HepG2 (cell line): ENCODE data around the gene ANAPC1. TPM values are rescaled to one million over a fixed set of nuclear protein-coding genes. Genes with fewer than 3 reads are reported as not detected.
A peak's percentile ranks its signal among the peaks of the same experiment; 100 is the strongest.

Experiments used
- ARHGAP35 ChIP-seq: sonication (generic); formaldehyde crosslinking; IDR thresholded peaks from 2 replicates; pipeline ENCODE4 v1.9.0; 2022; ENCODE audit warnings: mild to moderate bottlenecking, inconsistent platforms, moderate library complexity, missing genetic modification reagents, borderline replicate concordance
- ARID2 ChIP-seq: sonication (generic); formaldehyde crosslinking; IDR thresholded peaks from 2 replicates; pipeline ENCODE4 v1.8.1; 2022; ENCODE audit warnings: mild to moderate bottlenecking, missing genetic modification reagents, borderline replicate concordance
- GTF2F1 ChIP-seq: fragments of 150-350 bp; IDR thresholded peaks from 2 replicates; pipeline ENCODE4 v1.6.1; 2014; ENCODE audit warnings: low read length
- HDAC1 ChIP-seq: sonication (generic); formaldehyde crosslinking; IDR thresholded peaks from 2 replicates; pipeline ENCODE4 v1.5.1; 2020; ENCODE audit warnings: mild to moderate bottlenecking, missing genetic modification reagents
- HMGA1 ChIP-seq: sonication (generic); formaldehyde crosslinking; conservative IDR thresholded peaks from 2 replicates; pipeline ENCODE4 v1.4.0; 2020; ENCODE audit warnings: missing genetic modification reagents
- HNRNPK ChIP-seq: fragments of 200-400 bp; formaldehyde crosslinking; IDR thresholded peaks from 2 replicates; pipeline ENCODE4 v1.6.1; 2018; ENCODE audit warnings: low read length, low read depth, moderate library complexity, mild to moderate bottlenecking; ENCODE audit not compliant: poor library complexity, severe bottlenecking
- MNT ChIP-seq: fragments of 450-650 bp; IDR thresholded peaks from 2 replicates; pipeline ENCODE4 v1.6.1; 2016
- NR2F1 ChIP-seq, 2 experiments: fragments of 450-650 bp in 1 of 2; formaldehyde crosslinking in 1 of 2; IDR thresholded peaks; 2 replicates each; pipeline versions ENCODE4 v1.5.0 to v1.6.1; 2016 to 2020; ENCODE audit warnings: mild to moderate bottlenecking in 1 of 2, missing compliant biosample characterization in 1 of 2, missing genetic modification reagents in 1 of 2, moderate library complexity in 1 of 2
- NR2F6 ChIP-seq, 2 experiments: IDR thresholded peaks; 2 replicates each; pipeline ENCODE4 v1.6.1; 2016; ENCODE audit warnings: antibody characterized with exemption in 1 of 2, mild to moderate bottlenecking in 1 of 2
- PCBP2 ChIP-seq: fragments of 200-400 bp; formaldehyde crosslinking; optimal IDR thresholded peaks from 2 replicates; pipeline ENCODE3; 2018; ENCODE audit warnings: low read length, low read depth; ENCODE audit not compliant: poor library complexity, severe bottlenecking
- PRDM15 ChIP-seq: sonication (generic); formaldehyde crosslinking; IDR thresholded peaks from 2 replicates; pipeline ENCODE4 v1.4.0; 2020; ENCODE audit warnings: missing genetic modification reagents
- SNAPC2 ChIP-seq: sonication (generic); formaldehyde crosslinking; IDR thresholded peaks from 2 replicates; pipeline ENCODE4 v1.8.1; 2022; ENCODE audit warnings: mild to moderate bottlenecking, missing genetic modification reagents
- STAT5B ChIP-seq: sonication (generic); formaldehyde crosslinking; IDR thresholded peaks from 2 replicates; pipeline ENCODE4 v1.4.0; 2020; ENCODE audit warnings: missing genetic modification reagents
- TAF1 ChIP-seq: sonication (generic); formaldehyde crosslinking; IDR thresholded peaks from 2 replicates; pipeline ENCODE4 v1.4.0; 2020; ENCODE audit warnings: missing genetic modification reagents
- ZBTB4 ChIP-seq: sonication (generic); formaldehyde crosslinking; IDR thresholded peaks from 2 replicates; pipeline ENCODE4 v1.4.0; 2020; ENCODE audit warnings: missing genetic modification reagents, mild to moderate bottlenecking, borderline replicate concordance
- ZNF274 ChIP-seq: sonication (generic); formaldehyde crosslinking; IDR thresholded peaks from 2 replicates; pipeline ENCODE4 v1.5.1; 2020; ENCODE audit warnings: mild to moderate bottlenecking, missing genetic modification reagents
- ZNF33A ChIP-seq: sonication (generic); formaldehyde crosslinking; IDR thresholded peaks from 2 replicates; pipeline ENCODE4 v1.5.1; 2020; ENCODE audit warnings: missing genetic modification reagents, mild to moderate bottlenecking, moderate library complexity, borderline replicate concordance
- ZNF704 ChIP-seq: sonication (generic); formaldehyde crosslinking; IDR thresholded peaks from 2 replicates; pipeline ENCODE4 v1.8.1; 2023; ENCODE audit warnings: mild to moderate bottlenecking, inconsistent platforms, moderate library complexity, missing genetic modification reagents, borderline replicate concordance
- polyA plus RNA-seq, 8 experiments: library from polyadenylated mRNA; depleted of rRNA in 3 of 8; stranded (reverse) in 7 of 8; unstranded in 1 of 8; fragments of >200 nt; fragmentation: Illumina TruSeq in 4 of 8; extraction: Trizol in 4 of 8; gene quantifications; 2 replicates each; pipeline versions ENCODE4 v1.2.1 to v1.2.3, GENCODE V29; 2011 to 2016; ENCODE audit warnings: low read depth in 4 of 8, missing spikeins in 1 of 8, mixed read lengths in 1 of 8; ENCODE audit not compliant: insufficient read depth in 1 of 8
- total RNA-seq, 5 experiments: library from RNA; depleted of rRNA; stranded (reverse); fragments of >200 nt; fragmentation: Illumina TruSeq; extraction: Trizol; gene quantifications; 2 replicates each; pipeline ENCODE4 v1.2.3, GENCODE V29; 2016; ENCODE audit warnings: low read depth in 1 of 5

Gene ANAPC1
- total and polyA plus RNA-seq, 2 of the 13 experiments (the other 11 are each of a cell fraction or from before 2014, with no cell fraction given): 50.0 to 89.7 TPM

GRCh38 chr2:111883661-111884591 is at the start of gene ANAPC1 (continued):
- peak; percentile 100 for TF ChIP-seq HDAC1 (CRISPR knock-in tag)
- TF ChIP-seq ARID2 (CRISPR knock-in tag): no peak; the same call in 1 of the 2 replicates
- TF ChIP-seq ZNF704: peak; percentile 94; the same call in 1 of the 2 replicates
- TF ChIP-seq ZNF33A: peak; percentile 87; the same call in 1 of the 2 replicates
- no peak; the same call in none of the 2 replicates for TF ChIP-seq MNT
- TF ChIP-seq NR2F1 (CRISPR knock-in tag; IDR thresholded peaks at IDR 0.05): no peak
- peak; percentile 82 for TF ChIP-seq ZNF274 (CRISPR knock-in tag)
- TF ChIP-seq STAT5B: no peak
- no peak for TF ChIP-seq NR2F6 (IDR thresholded peaks at IDR 0.05)
- no peak for TF ChIP-seq NR2F6 (CRISPR knock-in tag; IDR thresholded peaks at IDR 0.05)
- TF ChIP-seq TAF1 (CRISPR knock-in tag): peak; percentile 100
- TF ChIP-seq SNAPC2: no peak; the same call in none of the 2 replicates
- no peak for TF ChIP-seq HMGA1 (CRISPR knock-in tag)
- TF ChIP-seq GTF2F1: no peak
- peak; percentile 77 for TF ChIP-seq ARHGAP35 (CRISPR knock-in tag)
- TF ChIP-seq HNRNPK: no peak
- no peak for TF ChIP-seq PRDM15
- TF ChIP-seq ZBTB4 (CRISPR knock-in tag): peak; percentile 77; the same call in 1 of the 2 replicates
- no peak for TF ChIP-seq PCBP2
